ENCODE measurements around the gene PID1.

PID1 gene

DNA sequence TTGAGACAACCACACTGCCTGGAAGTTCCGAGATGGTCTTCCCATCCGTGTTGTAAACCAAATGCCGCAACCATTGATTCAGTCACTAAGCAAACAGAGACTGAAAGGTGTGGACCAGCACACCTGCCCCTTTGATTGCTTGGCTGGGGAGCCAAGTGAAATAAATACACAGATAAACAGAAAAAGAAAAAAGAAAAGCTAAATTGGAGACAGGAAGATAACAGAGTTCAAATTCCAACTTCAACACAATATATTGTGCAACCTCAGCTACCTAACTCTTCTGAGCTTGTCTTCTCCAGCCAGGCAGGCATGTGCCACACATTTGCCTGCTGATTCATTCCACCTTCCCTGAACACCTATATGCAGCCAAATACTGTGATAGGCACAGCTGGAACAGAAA, 110.9 kb downstream of the PID1 start:
- no peak overlapping the region for H3K4me3 ChIP-seq (ENCODE audit: low read depth, low read length)
- DNase-seq (ENCODE audit: low read depth) = no peak
- TF ChIP-seq MYC (IDR thresholded peaks at IDR 0.05; ENCODE audit: low read depth, low read length) = no peak
- TF ChIP-seq, protein P1, sequence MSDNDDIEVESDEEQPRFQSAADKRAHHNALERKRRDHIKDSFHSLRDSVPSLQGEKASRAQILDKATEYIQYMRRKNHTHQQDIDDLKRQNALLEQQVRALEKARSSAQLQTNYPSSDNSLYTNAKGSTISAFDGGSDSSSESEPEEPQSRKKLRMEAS (IDR thresholded peaks at IDR 0.05; ENCODE audit: low read depth, low read length) = no peak
- no peak for TF ChIP-seq POLR2A (IDR thresholded peaks at IDR 0.05; ENCODE audit: extremely low read depth, insufficient read length)
- TF ChIP-seq, protein P2, sequence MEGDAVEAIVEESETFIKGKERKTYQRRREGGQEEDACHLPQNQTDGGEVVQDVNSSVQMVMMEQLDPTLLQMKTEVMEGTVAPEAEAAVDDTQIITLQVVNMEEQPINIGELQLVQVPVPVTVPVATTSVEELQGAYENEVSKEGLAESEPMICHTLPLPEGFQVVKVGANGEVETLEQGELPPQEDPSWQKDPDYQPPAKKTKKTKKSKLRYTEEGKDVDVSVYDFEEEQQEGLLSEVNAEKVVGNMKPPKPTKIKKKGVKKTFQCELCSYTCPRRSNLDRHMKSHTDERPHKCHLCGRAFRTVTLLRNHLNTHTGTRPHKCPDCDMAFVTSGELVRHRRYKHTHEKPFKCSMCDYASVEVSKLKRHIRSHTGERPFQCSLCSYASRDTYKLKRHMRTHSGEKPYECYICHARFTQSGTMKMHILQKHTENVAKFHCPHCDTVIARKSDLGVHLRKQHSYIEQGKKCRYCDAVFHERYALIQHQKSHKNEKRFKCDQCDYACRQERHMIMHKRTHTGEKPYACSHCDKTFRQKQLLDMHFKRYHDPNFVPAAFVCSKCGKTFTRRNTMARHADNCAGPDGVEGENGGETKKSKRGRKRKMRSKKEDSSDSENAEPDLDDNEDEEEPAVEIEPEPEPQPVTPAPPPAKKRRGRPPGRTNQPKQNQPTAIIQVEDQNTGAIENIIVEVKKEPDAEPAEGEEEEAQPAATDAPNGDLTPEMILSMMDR (IDR thresholded peaks at IDR 0.05; ENCODE audit: low read depth, low read length) = no peak

DNA sequence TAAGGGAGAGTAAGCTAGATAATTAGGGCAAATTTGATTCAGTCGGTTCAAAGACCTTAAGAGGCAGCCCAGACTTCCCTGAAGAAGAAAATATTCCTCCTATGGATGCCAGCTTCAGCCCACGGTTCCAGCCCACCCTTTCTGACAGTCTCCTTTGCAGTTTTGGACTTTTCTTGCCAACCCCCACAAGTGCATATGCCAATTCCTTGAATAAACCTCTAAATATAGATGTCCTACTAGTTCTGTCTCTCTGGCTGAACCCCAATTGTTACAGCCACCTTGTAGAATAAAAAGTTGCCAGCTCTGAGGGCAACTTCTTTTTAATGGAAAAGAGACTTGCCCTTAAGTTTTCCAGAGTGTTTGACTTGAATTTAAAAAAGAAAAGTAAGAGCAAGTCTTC, 111.7 kb downstream of the PID1 start:
- no peak overlapping the region for H3K4me3 ChIP-seq (ENCODE audit: low read depth, low read length)
- DNase-seq (ENCODE audit: low read depth) = no peak
- TF ChIP-seq POLR2A (IDR thresholded peaks at IDR 0.05; ENCODE audit: extremely low read depth, insufficient read length) (no peak), MYC (IDR thresholded peaks at IDR 0.05; ENCODE audit: low read depth, low read length) (no peak)
- TF ChIP-seq, protein P2 (IDR thresholded peaks at IDR 0.05; ENCODE audit: low read depth, low read length) = no peak

DNA sequence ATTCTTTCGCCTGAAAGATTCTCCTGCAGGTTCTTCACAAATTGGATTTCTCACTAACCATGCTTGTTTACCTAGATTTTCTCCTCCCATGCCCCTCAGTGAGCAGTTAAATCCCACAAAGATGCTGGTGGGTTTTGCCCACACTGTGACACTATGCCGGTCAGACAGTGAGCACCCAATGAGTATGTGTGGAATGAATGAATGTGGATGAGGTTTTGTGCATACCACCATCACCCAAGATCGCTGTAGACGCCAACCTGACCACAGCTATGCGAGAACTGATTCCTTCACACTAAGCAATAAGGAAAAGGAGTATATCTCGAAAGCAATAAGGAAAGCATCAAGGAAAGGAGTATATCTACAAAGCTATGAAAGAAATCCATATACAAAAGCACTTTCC, 116.7 kb downstream of the PID1 start:
- TF ChIP-seq, protein P1 (IDR thresholded peaks at IDR 0.05; ENCODE audit: low read depth, low read length) = no peak
- TF ChIP-seq, protein P2 (IDR thresholded peaks at IDR 0.05; ENCODE audit: low read depth, low read length) = no peak
- TF ChIP-seq MYC (IDR thresholded peaks at IDR 0.05; ENCODE audit: low read depth, low read length) = no peak
- no peak for TF ChIP-seq POLR2A (IDR thresholded peaks at IDR 0.05; ENCODE audit: extremely low read depth, insufficient read length)
- DNase-seq (ENCODE audit: low read depth) = no peak
- H3K4me3 ChIP-seq (ENCODE audit: low read depth, low read length) = no peak overlapping the region

DNA sequence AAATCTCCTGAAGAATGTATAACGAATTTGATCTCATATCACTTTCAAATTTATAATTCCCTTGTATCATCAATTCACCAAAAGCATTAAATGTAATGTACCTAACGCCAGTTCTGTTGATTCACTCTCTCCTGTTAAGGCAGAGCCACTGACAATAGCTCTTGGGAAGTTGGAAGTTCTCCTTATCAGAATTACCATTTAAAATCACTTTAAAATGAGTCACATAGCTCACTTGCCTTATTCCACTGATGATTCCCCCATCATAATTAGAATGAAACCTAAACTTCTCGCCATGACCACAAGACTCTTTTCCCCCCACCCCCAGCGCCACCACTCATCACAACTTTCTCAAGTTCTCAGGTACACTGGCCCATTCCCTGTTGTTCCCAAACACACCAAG, 117.1 kb downstream of the PID1 start:
- DNase-seq (ENCODE audit: low read depth) = no peak
- no peak overlapping the region for H3K4me3 ChIP-seq (ENCODE audit: low read depth, low read length)
- TF ChIP-seq, protein P1 (IDR thresholded peaks at IDR 0.05; ENCODE audit: low read depth, low read length) = no peak
- TF ChIP-seq POLR2A (IDR thresholded peaks at IDR 0.05; ENCODE audit: extremely low read depth, insufficient read length) (no peak), MYC (IDR thresholded peaks at IDR 0.05; ENCODE audit: low read depth, low read length) (no peak)
- TF ChIP-seq, protein P2 (IDR thresholded peaks at IDR 0.05; ENCODE audit: low read depth, low read length) = no peak

DNA sequence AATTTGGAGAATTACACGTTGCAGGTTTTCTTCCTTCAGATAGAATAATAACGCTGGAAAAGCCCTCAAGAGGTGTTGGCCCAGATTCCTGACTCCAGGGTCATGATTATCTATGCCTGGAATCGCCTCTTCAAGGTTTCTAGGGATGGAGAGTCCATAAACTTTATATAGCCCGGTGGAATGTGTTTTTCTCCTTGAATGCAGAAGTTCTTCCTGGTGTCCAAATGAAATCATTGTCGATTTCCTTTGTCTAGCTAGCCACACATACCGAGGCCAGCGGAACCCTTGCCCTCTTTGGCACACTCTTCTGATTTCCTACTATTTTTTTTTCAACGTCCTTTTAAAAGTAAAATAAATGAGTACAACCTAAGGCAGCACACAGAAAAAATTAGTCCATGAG, 117.8 kb downstream of the PID1 start:
- TF ChIP-seq, protein P1 (IDR thresholded peaks at IDR 0.05; ENCODE audit: low read depth, low read length) = no peak
- TF ChIP-seq MYC (IDR thresholded peaks at IDR 0.05; ENCODE audit: low read depth, low read length) = no peak
- TF ChIP-seq, protein P2 (IDR thresholded peaks at IDR 0.05; ENCODE audit: low read depth, low read length) = no peak
- H3K4me3 ChIP-seq (ENCODE audit: low read depth, low read length) = no peak overlapping the region
- no peak for DNase-seq (ENCODE audit: low read depth)

DNA sequence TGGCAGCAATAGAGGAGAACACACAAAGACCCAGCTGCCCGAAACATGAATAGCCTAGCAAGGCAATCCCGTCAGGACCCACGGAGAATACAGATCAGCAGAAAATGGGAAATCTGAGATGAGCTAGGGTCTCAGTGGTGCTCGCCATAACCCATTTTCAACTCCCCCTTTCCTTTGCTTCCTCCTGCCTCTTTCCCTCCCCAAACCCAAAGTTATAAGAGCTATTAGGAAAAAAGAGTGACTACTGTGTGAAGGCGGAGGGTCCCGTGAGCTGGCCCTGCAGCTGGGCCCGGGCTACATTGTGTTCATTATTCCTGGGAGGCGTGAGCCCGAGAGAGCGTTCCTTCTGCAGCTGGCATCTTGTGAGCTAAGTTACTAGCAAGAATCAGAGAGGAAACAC, 118.4 kb downstream of the PID1 start:
- TF ChIP-seq, protein P2 (IDR thresholded peaks at IDR 0.05; ENCODE audit: low read depth, low read length) = no peak
- TF ChIP-seq, protein P1 (IDR thresholded peaks at IDR 0.05; ENCODE audit: low read depth, low read length) = no peak
- TF ChIP-seq POLR2A (IDR thresholded peaks at IDR 0.05; ENCODE audit: extremely low read depth, insufficient read length) (no peak), MYC (IDR thresholded peaks at IDR 0.05; ENCODE audit: low read depth, low read length) (no peak)

More for the DNA sequence above, 118.4 kb downstream of the PID1 start:
- H3K4me3 ChIP-seq (ENCODE audit: low read depth, low read length) = no peak overlapping the region
- no peak for DNase-seq (ENCODE audit: low read depth)

All from NB4 (cell line).